ENCODE measurements around the gene TRIM5. TPM values are rescaled to one million over a fixed set of nuclear protein-coding genes. Genes with fewer than 3 reads are reported as not detected.

The TRIM5 gene
- total RNA-seq, 1 experiment from 2014 or later: 21.5 TPM

- H3K79me2 ChIP-seq (ENCODE audit: insufficient read depth, low read length): no peaks in the 10 kb centered on the region
- H4K8ac ChIP-seq (replicated peaks; ENCODE audit: insufficient read length, low read depth, low read length): no peak overlapping the region
- H4K5ac ChIP-seq (ENCODE audit: insufficient read length, low read depth, low read length): no peak overlapping the region
- no peak overlapping the region for H3K9ac ChIP-seq (ENCODE audit: extremely low read depth, insufficient read length, low read length)
- H3T11ph ChIP-seq (ENCODE audit: low read length): no peak overlapping the region
- H4K20me1 ChIP-seq (ENCODE audit: control insufficient read depth, insufficient read depth, insufficient read length): no peaks in the 10 kb centered on the region
- no peak for DNase-seq
- H3K23me2 ChIP-seq (ENCODE audit: insufficient read length, low read depth, low read length, poor library complexity, severe bottlenecking): no peaks in the 10 kb centered on the region
- Mint-ChIP-seq H3K27me3 (ENCODE audit: low read depth) (no peaks in the 10 kb centered on the region), H3K36me3 (ENCODE audit: insufficient read depth in 1 of 3, low read depth in 3 of 3) (peaks cover 0 to 78% (median 55%) of the 10 kb centered on the region in 3 experiments; a peak in 4 of 7 replicates), H3K9me3 (no peaks in the 10 kb centered on the region; a peak in 1 of 5 replicates), H3K4me1 (no peaks in the 10 kb centered on the region), H3K4me3 (no peak overlapping the region), H3K27ac (no peak overlapping the region)
- no peak overlapping the region for H2BK15ac ChIP-seq (ENCODE audit: low read depth, low read length)
- H3K27ac ChIP-seq (ENCODE audit: insufficient read length, low read depth, low read length): no peak overlapping the region
- H2BK20ac ChIP-seq (ENCODE audit: low read depth, low read length, poor library complexity, severe bottlenecking): no peak overlapping the region
- no peaks in the 10 kb centered on the region for H3K79me1 ChIP-seq (ENCODE audit: insufficient read depth, low read depth, low read length, poor library complexity, severe bottlenecking)
- no peak overlapping the region for H4K91ac ChIP-seq (ENCODE audit: insufficient read length, low read depth, low read length)
- H2BK120ac ChIP-seq (ENCODE audit: low read depth, low read length, poor library complexity, severe bottlenecking): no peak overlapping the region
- no peak overlapping the region for H2BK5ac ChIP-seq (ENCODE audit: insufficient read length, low read length)
- 100% methylated on average over 1 of the region's 3 CpGs for WGBS (ENCODE audit: extremely low coverage, insufficient read length, low lambda C conversion rate)
- H3K4me1 ChIP-seq (ENCODE audit: insufficient read depth, low read length): no peaks in the 10 kb centered on the region
- TF ChIP-seq CTCF (conservative IDR thresholded peaks at IDR 0.05): no peak
- H3K56ac ChIP-seq (ENCODE audit: insufficient read length, low read depth, low read length): no peak overlapping the region
- H3K14ac ChIP-seq (ENCODE audit: insufficient read depth, low read length): no peak overlapping the region
- H2AK5ac ChIP-seq (ENCODE audit: insufficient read length, low read length): no peak overlapping the region
- H2AFZ ChIP-seq (ENCODE audit: low read length): no peak overlapping the region
- no peak overlapping the region for H3K4me2 ChIP-seq (ENCODE audit: insufficient read depth, insufficient read length, low read length)
- no peak overlapping the region for H2BK12ac ChIP-seq (ENCODE audit: insufficient read length, low read depth, low read length)
- H3K27me3 ChIP-seq (ENCODE audit: insufficient read depth, low read length): no peaks in the 10 kb centered on the region
- H3K4ac ChIP-seq (ENCODE audit: low read depth, low read length): no peak overlapping the region
- no peak overlapping the region for H3K23ac ChIP-seq (ENCODE audit: insufficient read length, low read depth, low read length)
- H3K18ac ChIP-seq (ENCODE audit: insufficient read length, low read depth, low read length): no peak overlapping the region
- H3K9me3 ChIP-seq (ENCODE audit: control insufficient read depth, low read depth, low read length): no peaks in the 10 kb centered on the region
Observed at GRCh38 chr11:5701055-5701577, 16.2 kb upstream of the TRIM5 start.
